Astrocyte (in vitro differentiated cells and primary cell): ENCODE measurements around the gene SLC22A14. TPM values are rescaled to one million over a fixed set of nuclear protein-coding genes. Genes with fewer than 3 reads are reported as not detected.

Source experiments
- DNase-seq: peaks from one replicate; pipeline ENCODE4 v3.0.0-alpha.2; 2010; ENCODE audit warnings: low read depth
- FAIRE-seq: peaks from 2 replicates; lab custom pipeline; 2011; peaks lifted over from hg19 to GRCh38; lab: Jason Lieb, UNC
- H2AFZ ChIP-seq: 2 replicates; pipeline ENCODE4 v1.6.0; 2012; ENCODE audit warnings: low read depth, low read length, inconsistent platforms
- H3K27ac ChIP-seq: 2 replicates; pipeline ENCODE4 v1.5.1; 2011; ENCODE audit warnings: low read depth, low read length, inconsistent platforms
- H3K27me3 ChIP-seq: 2 replicates; pipeline ENCODE4 v1.6.0; 2011; ENCODE audit warnings: low read length, inconsistent platforms; ENCODE audit not compliant: insufficient read depth
- H3K36me3 ChIP-seq: 2 replicates; pipeline ENCODE4 v1.5.1; 2011; ENCODE audit warnings: low read length, inconsistent platforms; ENCODE audit not compliant: insufficient read depth
- H3K4me1 ChIP-seq: 2 replicates; pipeline ENCODE4 v1.5.1; 2011; ENCODE audit warnings: low read length, inconsistent platforms; ENCODE audit not compliant: insufficient read depth
- H3K4me2 ChIP-seq: 2 replicates; pipeline ENCODE4 v1.6.0; 2012; ENCODE audit warnings: low read length, inconsistent platforms
- H3K4me3 ChIP-seq: 2 replicates; pipeline ENCODE4 v1.5.1; 2011; ENCODE audit warnings: low read depth, mild to moderate bottlenecking, low read length, inconsistent platforms; ENCODE audit not compliant: insufficient read depth
- H3K79me2 ChIP-seq: 2 replicates; pipeline ENCODE4 v1.6.0; 2012; ENCODE audit warnings: mild to moderate bottlenecking, low read length, inconsistent platforms; ENCODE audit not compliant: insufficient read depth
- H3K9ac ChIP-seq: 2 replicates; pipeline ENCODE4 v1.6.0; 2012; ENCODE audit warnings: mild to moderate bottlenecking, low read length, inconsistent platforms
- H3K9me3 ChIP-seq: 2 replicates; pipeline ENCODE4 v1.5.1; 2012; ENCODE audit warnings: low read depth, mild to moderate bottlenecking, low read length, inconsistent platforms; ENCODE audit not compliant: insufficient read depth
- H4K20me1 ChIP-seq: 2 replicates; pipeline ENCODE4 v1.6.0; 2012; ENCODE audit warnings: low read length, inconsistent platforms; ENCODE audit not compliant: insufficient read depth
- H3K27ac Mint-ChIP-seq: one replicate; pipeline ENCODE4 v1.8.0; 2021; ENCODE audit warnings: mild to moderate bottlenecking, mixed read lengths; ENCODE audit not compliant: unreplicated experiment
- H3K27me3 Mint-ChIP-seq: one replicate; pipeline ENCODE4 v1.8.0; 2021; ENCODE audit warnings: low read depth, mixed read lengths; ENCODE audit not compliant: unreplicated experiment
- H3K36me3 Mint-ChIP-seq: one replicate; pipeline ENCODE4 v1.8.0; 2021; ENCODE audit warnings: low read depth, mixed read lengths; ENCODE audit not compliant: unreplicated experiment
- H3K4me1 Mint-ChIP-seq: one replicate; pipeline ENCODE4 v1.8.0; 2021; ENCODE audit warnings: low read depth, mixed read lengths; ENCODE audit not compliant: unreplicated experiment
- H3K4me3 Mint-ChIP-seq: one replicate; pipeline ENCODE4 v1.8.0; 2021; ENCODE audit warnings: mild to moderate bottlenecking, moderate library complexity, mixed read lengths; ENCODE audit not compliant: unreplicated experiment
- H3K9me3 Mint-ChIP-seq: one replicate; pipeline ENCODE4 v1.8.0; 2021; ENCODE audit warnings: mild to moderate bottlenecking, mixed read lengths; ENCODE audit not compliant: unreplicated experiment
- EZH2 ChIP-seq: IDR thresholded peaks from 2 replicates; pipeline ENCODE4 v1.6.1; 2012; ENCODE audit warnings: mild to moderate bottlenecking, low read length, inconsistent platforms; ENCODE audit not compliant: insufficient read depth
- total RNA-seq: library from RNA; stranded (reverse); gene quantifications from 2 replicates; pipeline ENCODE4 v1.2.1, GENCODE V29; 2021
- TF ChIP-seq, protein P1 (sequence below): IDR thresholded peaks from 2 replicates; pipeline ENCODE4 v1.5.1; 2011; ENCODE audit warnings: low read depth, mild to moderate bottlenecking, inconsistent platforms, low read length, moderate library complexity; ENCODE audit not compliant: insufficient read depth

The SLC22A14 gene
- total RNA-seq, 1 donor from 2014 or later, result 0.45 TPM

DNA sequence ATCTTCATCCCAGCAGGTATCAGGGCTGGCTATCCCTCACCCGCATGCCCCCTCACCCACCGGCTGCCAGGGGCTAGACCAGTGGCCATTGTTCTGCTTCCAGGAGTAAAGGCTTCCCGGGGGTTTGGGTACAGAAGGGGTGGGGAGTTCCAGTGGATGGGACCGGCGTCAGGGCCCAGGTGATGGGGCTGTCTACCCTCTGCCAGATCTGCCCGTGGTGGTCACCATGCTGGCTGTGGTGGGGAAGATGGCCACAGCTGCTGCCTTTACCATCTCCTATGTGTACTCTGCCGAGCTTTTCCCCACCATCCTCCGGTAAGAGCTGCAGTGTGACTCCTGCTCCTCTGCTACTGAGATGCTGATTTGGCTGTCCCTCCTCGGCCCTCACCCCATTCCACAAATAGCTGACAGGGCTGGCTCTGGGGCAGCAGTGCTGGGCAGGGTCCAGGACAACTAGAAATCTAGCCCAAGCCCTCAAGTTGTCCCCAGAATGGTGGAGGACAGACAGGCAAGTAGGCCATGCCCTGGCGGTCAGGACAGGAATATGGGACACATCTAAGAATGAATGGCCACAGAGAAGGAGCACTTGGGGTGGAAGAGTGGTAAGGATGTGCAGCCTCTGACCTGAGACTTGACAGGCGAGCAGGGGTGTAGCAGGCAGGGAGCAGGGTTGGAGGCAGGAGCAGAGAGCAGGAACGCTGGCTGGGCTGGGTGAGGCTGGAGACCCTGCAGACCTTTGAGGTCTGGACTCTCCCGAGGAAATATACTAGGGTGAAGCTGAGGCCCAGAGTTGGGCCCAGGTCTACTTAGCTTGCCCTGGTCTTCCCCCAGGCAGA lies 5.8 kb upstream of the SLC22A14 start:
- H3K27ac ChIP-seq, result no peak overlapping the region
- Mint-ChIP-seq H3K4me1 (no peaks in the 10 kb centered on the region), H3K9me3 (peaks cover 7% of the 10 kb centered on the region), H3K4me3 (no peak overlapping the region), H3K27me3 (no peaks in the 10 kb centered on the region), H3K36me3 (peaks cover 65% of the 10 kb centered on the region), H3K27ac (peak overlapping the region; percentile 12)
- no peaks in the 10 kb centered on the region for H3K79me2 ChIP-seq
- FAIRE-seq, result no peak
- no peak overlapping the region for H3K4me3 ChIP-seq
- H3K9ac ChIP-seq, result no peak overlapping the region
- TF ChIP-seq, protein P1, sequence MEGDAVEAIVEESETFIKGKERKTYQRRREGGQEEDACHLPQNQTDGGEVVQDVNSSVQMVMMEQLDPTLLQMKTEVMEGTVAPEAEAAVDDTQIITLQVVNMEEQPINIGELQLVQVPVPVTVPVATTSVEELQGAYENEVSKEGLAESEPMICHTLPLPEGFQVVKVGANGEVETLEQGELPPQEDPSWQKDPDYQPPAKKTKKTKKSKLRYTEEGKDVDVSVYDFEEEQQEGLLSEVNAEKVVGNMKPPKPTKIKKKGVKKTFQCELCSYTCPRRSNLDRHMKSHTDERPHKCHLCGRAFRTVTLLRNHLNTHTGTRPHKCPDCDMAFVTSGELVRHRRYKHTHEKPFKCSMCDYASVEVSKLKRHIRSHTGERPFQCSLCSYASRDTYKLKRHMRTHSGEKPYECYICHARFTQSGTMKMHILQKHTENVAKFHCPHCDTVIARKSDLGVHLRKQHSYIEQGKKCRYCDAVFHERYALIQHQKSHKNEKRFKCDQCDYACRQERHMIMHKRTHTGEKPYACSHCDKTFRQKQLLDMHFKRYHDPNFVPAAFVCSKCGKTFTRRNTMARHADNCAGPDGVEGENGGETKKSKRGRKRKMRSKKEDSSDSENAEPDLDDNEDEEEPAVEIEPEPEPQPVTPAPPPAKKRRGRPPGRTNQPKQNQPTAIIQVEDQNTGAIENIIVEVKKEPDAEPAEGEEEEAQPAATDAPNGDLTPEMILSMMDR, result no peak
- no peak for TF ChIP-seq EZH2
- H3K36me3 ChIP-seq, result no peaks in the 10 kb centered on the region
- no peaks in the 10 kb centered on the region for H3K27me3 ChIP-seq
- no peaks in the 10 kb centered on the region for H3K4me1 ChIP-seq
- no peak overlapping the region for H3K4me2 ChIP-seq
- H3K9me3 ChIP-seq, result no peaks in the 10 kb centered on the region
- H4K20me1 ChIP-seq, result no peaks in the 10 kb centered on the region
- no peak overlapping the region for H2AFZ ChIP-seq
- DNase-seq, result no peak

DNA sequence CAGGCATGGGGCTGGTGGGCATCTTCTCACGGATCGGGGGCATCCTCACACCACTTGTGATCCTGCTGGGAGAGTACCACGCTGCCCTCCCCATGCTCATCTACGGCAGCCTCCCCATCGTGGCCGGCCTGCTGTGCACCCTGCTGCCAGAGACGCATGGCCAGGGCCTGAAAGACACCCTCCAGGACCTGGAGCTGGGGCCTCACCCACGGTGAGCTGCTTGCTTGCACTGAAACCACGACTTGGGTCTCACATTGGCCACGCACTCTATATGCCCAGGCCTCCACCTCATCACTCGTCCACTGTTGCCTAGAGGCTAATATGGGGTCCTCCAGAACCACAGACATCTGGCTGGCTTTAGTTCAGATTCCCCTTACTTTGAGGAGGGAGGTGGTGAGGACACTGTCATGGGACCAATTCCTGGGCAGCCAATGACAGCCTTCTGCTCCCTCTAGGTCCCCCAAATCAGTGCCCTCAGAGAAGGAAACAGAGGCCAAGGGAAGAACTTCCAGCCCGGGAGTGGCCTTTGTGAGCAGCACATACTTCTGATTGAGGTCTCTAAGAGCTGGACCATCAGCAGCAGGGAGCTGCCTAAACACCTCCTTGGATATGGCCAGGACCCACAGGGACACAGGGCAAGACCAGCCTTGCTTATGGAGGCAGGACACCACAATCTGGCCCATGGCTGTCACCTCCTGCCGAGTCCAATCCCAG lies 5.0 kb upstream of the SLC22A14 start:
- Histone ChIP-seq H3K9ac (no peak overlapping the region), H3K36me3 (no peaks in the 10 kb centered on the region), H3K4me2 (no peak overlapping the region), H3K27me3 (no peaks in the 10 kb centered on the region), H3K4me3 (no peak overlapping the region), H3K9me3 (no peaks in the 10 kb centered on the region), H3K79me2 (no peaks in the 10 kb centered on the region), H2AFZ (no peak overlapping the region), H3K27ac (no peak overlapping the region), H4K20me1 (no peaks in the 10 kb centered on the region), H3K4me1 (no peaks in the 10 kb centered on the region)
- DNase-seq (no peak), FAIRE-seq (no peak)
- H3K27me3 Mint-ChIP-seq, result no peaks in the 10 kb centered on the region
- no peaks in the 10 kb centered on the region for H3K4me1 Mint-ChIP-seq
- TF ChIP-seq EZH2, result no peak
- H3K27ac Mint-ChIP-seq, result no peak overlapping the region
- no peak overlapping the region for H3K4me3 Mint-ChIP-seq
- H3K9me3 Mint-ChIP-seq, result peaks cover 7% of the 10 kb centered on the region
- H3K36me3 Mint-ChIP-seq, result peaks cover 62% of the 10 kb centered on the region

DNA sequence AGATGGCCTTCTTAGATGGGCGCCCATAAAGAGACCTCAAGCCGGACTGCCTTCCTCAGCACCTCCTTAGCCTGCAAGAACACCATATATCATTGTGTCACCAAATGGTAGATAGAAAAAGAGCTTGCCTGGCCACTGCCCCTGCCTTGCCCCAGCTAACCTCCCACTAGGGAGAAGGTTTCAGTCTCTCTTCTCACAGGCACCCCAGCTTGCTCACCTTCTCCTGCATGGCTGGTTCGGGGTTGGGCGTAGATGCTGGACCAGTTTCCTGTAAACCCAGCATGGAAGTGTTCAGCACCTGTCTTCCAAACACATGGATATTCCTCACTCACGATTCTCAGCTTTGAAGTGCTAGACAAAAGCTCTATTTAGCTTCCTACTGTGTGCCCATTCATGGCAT lies 3.3 kb upstream of the SLC22A14 start:
- Histone ChIP-seq H3K27ac (no peak overlapping the region), H3K9me3 (no peaks in the 10 kb centered on the region), H4K20me1 (no peaks in the 10 kb centered on the region), H2AFZ (no peak overlapping the region), H3K4me2 (no peak overlapping the region), H3K79me2 (no peaks in the 10 kb centered on the region), H3K4me1 (no peaks in the 10 kb centered on the region), H3K4me3 (no peak overlapping the region), H3K9ac (no peak overlapping the region), H3K36me3 (no peaks in the 10 kb centered on the region), H3K27me3 (no peaks in the 10 kb centered on the region)
- Mint-ChIP-seq H3K27me3 (no peaks in the 10 kb centered on the region), H3K36me3 (peaks cover 65% of the 10 kb centered on the region), H3K27ac (no peak overlapping the region), H3K9me3 (peaks cover 7% of the 10 kb centered on the region), H3K4me1 (no peaks in the 10 kb centered on the region), H3K4me3 (no peak overlapping the region)
- no peak for FAIRE-seq
- TF ChIP-seq, protein P1, result no peak
- no peak for TF ChIP-seq EZH2
- no peak for DNase-seq
